Aorta (tissue), 5 donors: Measurements from ENCODE around the gene PRR14. TPM values are rescaled to one million over a fixed set of nuclear protein-coding genes. Genes with fewer than 3 reads are reported as not detected.
A peak's percentile ranks its signal among the peaks of the same experiment; 100 is the strongest.

Experiments used
- ATAC-seq: fragments of 200-7000 bp; cut with Tn5 transposase; one replicate; pipeline ENCODE4 v1.9.1; 2022; ENCODE audit warnings: moderate library complexity; ENCODE audit not compliant: low FRiP score
- DNase-seq, 2 donors: peaks; one replicate each; pipeline ENCODE4 v3.0.0-alpha.2; 2020
- H3K27ac ChIP-seq, 2 donors: one replicate each; pipeline ENCODE4 v1.5.1; 2013; ENCODE audit warnings: low read length in 2 of 2, mild to moderate bottlenecking in 2 of 2, moderate library complexity in 2 of 2, control low read depth in 1 of 2, inconsistent platforms in 1 of 2, low read depth in 1 of 2
- H3K27me3 ChIP-seq, 2 donors: one replicate each; pipeline ENCODE4 v1.6.1; 2013; ENCODE audit warnings: control low read depth in 1 of 2, low read length in 1 of 2, mild to moderate bottlenecking in 1 of 2, moderate library complexity in 1 of 2; ENCODE audit not compliant: insufficient read depth in 2 of 2, control insufficient read depth in 1 of 2
- H3K36me3 ChIP-seq, 2 donors: one replicate each; pipeline ENCODE4 v1.6.1; 2013; ENCODE audit warnings: control low read depth in 1 of 2, low read length in 1 of 2, mild to moderate bottlenecking in 1 of 2; ENCODE audit not compliant: insufficient read depth in 2 of 2, control insufficient read depth in 1 of 2
- H3K4me1 ChIP-seq, 2 donors: one replicate each; pipeline ENCODE4 v1.6.1; 2013; ENCODE audit warnings: low read length in 2 of 2, control low read depth in 1 of 2, mild to moderate bottlenecking in 1 of 2, moderate library complexity in 1 of 2; ENCODE audit not compliant: insufficient read depth in 2 of 2, control insufficient read depth in 1 of 2
- H3K4me3 ChIP-seq, 2 donors: one replicate each; pipeline ENCODE4 v1.5.1; 2013; ENCODE audit warnings: low read length in 2 of 2, control low read depth in 1 of 2, mild to moderate bottlenecking in 1 of 2
- H3K9me3 ChIP-seq: one replicate; pipeline ENCODE4 v1.6.1; 2013; ENCODE audit warnings: mild to moderate bottlenecking, low read length; ENCODE audit not compliant: control insufficient read depth
- WGBS, 2 donors: extraction: QIAGEN DNeasy Blood & Tissue Kit; methylation state at CpG; one replicate each; pipeline ENCODE4 v1.1.7; 2013; 5-methylcytosine and 5-hydroxymethylcytosine counted together
- intact Hi-C, 2 donors: fragments of 100-400 bp; cut with DNase I; formaldehyde crosslinking; loops; one replicate each; pipeline versions ENCODE4 v1.14.2 to v1.15.0; 2022
- long read RNA-seq, 2 donors: library from polyadenylated mRNA; unstranded; transcript quantifications; one replicate each; pipeline ENCODE4 v2.0.0, GENCODE V29; 2020 to 2021
- polyA plus RNA-seq, 2 donors: library from polyadenylated mRNA; stranded (reverse); fragments of 200-250 nt; gene quantifications; one replicate each; pipeline ENCODE4 v1.2.3, GENCODE V29; 2013
- total RNA-seq, 2 donors: library from RNA; stranded (reverse); fragmentation: NEBNext Ultra II Directional; extraction: Animal tissue kit (Norgen Biotek cat#: 25700); gene quantifications; one replicate each; pipeline ENCODE4 v1.2.1, GENCODE V29; 2021
- donor health status: healthy with polysubstance abuse.
- donor health status: Bipolar disorder and iron deficiency.
- donor health status: DM: no; HTN: no; CAD: no.
- donor health status: DM: no; HTN: no; CAD: no.
- donor health status: DM: yes; HTN: yes; CAD: no.

Gene PRR14
- total RNA-seq (10 to 100 TPM; 50.5 to 53.4 TPM), polyA plus RNA-seq (100 to 1,000 TPM in 1 of 2 donors, 10 to 100 TPM in 1; 28.2 to 217 TPM)
- long read RNA-seq, donor 1, partial matches to known transcripts, result 3 of 11 reads
- long read RNA-seq, donor 1, other reads (novel, unspliced or antisense), result 6 of 11 reads
- long read RNA-seq, donor 2, partial matches to known transcripts, result 2 of 4 reads
- long read RNA-seq, donor 2, other reads (novel, unspliced or antisense), result 1 of 4 reads

- intact Hi-C loops, result loop anchor here in 1 of 2 donors (1.0 to 10.0 kb wide), 4 partner anchors 8 to 276 kb away; partner anchors contain the start of genes FBRS, MYL11, SEPHS2 and TBC1D10B
- Histone ChIP-seq H3K27ac (peak within 1 kb of the TSS; percentile 58 to 88), H3K36me3 (peaks cover 0 to 6% of the 10 kb centered on the region in 2 donors), H3K4me3 (peak within 1 kb of the TSS; percentile 24 to 82), H3K9me3 (no peaks in the 10 kb centered on the region), H3K27me3 (no peaks in the 10 kb centered on the region), H3K4me1 (no peaks in the 10 kb centered on the region)
- ATAC-seq, result peak; percentile 96
- 0 to 1% methylated on average over 50 to 53 of the region's 53 CpGs for WGBS, 2 donors
- DNase-seq, result peak; percentile 100
These were observed at the start of gene PRR14 for GRCh38 chr16:30650369-30651123. PRR14 (plus strand) TSS chr16:30650960; CDS start chr16:30651646, 686 bp downstream.

GRCh38 chr16:30601966-30602365, 48.8 kb upstream of the PRR14 start:
- Histone ChIP-seq H3K9me3 (no peaks in the 10 kb centered on the region), H3K4me1 (no peaks in the 10 kb centered on the region), H3K27me3 (no peaks in the 10 kb centered on the region), H3K4me3 (no peak overlapping the region), H3K36me3 (peaks cover 5% of the 10 kb centered on the region in 2 donors), H3K27ac (no peak overlapping the region)
- DNase-seq (no peak), ATAC-seq (no peak)
- 78 to 84% methylated on average over 4 of the region's 4 CpGs for WGBS, 2 donors
- intact Hi-C loops, result no loop called here

DNA sequence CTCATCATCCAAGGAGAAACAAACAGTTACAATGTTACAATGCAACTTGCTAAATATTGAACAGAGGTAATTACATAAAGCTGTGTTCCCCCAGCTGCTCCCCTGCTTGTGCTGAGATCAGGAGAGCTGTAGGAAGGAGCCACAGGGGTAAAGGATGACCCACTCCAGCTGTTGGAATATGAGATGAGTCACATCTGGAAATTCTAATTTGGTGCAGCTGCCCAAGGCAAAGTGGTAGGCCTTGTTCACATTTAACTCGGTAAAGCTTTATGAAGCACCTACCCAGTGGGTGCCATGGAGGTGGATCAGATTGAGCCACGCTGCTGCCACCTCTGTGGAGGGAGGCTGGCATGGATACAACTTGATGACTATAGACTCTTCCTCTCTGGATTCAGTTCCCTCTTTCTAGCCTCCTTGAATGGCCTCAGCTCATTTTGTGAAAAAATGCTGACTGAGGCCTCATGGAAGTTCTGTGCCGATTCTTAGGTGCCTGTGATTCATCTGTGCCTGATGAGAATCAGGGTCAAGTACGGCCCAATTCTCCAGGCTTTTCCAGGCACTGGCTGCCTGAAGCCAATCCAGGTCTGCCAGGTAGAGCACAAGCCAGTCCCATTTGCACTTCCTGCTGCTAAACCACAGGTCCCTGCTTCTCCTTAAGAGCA, 48.0 kb upstream of the PRR14 start:
- ATAC-seq (peak; percentile 43), DNase-seq (no peak)
- no peak overlapping the region for H3K27ac ChIP-seq
- intact Hi-C loops, result no loop called here
- H3K4me1 ChIP-seq, result no peaks in the 10 kb centered on the region
- no peaks in the 10 kb centered on the region for H3K9me3 ChIP-seq
- H3K27me3 ChIP-seq, result no peaks in the 10 kb centered on the region
- 82 to 84% methylated on average over 4 of the region's 4 CpGs for WGBS, 2 donors
- H3K36me3 ChIP-seq, result peaks cover 5% of the 10 kb centered on the region in 2 donors
- H3K4me3 ChIP-seq, result no peak overlapping the region

GRCh38 chr16:30603945-30604315, 46.8 kb upstream of the PRR14 start:
- no peak for ATAC-seq
- 60 to 71% methylated on average over 7 of the region's 7 CpGs for WGBS, 2 donors
- H3K9me3 ChIP-seq, result no peaks in the 10 kb centered on the region
- H3K27me3 ChIP-seq, result no peaks in the 10 kb centered on the region
- H3K27ac ChIP-seq, result no peak overlapping the region
- H3K4me1 ChIP-seq, result no peaks in the 10 kb centered on the region
- peaks cover 5% of the 10 kb centered on the region in 2 donors for H3K36me3 ChIP-seq
- intact Hi-C loops, result no loop called here
- DNase-seq, result no peak
- H3K4me3 ChIP-seq, result no peak overlapping the region

DNA sequence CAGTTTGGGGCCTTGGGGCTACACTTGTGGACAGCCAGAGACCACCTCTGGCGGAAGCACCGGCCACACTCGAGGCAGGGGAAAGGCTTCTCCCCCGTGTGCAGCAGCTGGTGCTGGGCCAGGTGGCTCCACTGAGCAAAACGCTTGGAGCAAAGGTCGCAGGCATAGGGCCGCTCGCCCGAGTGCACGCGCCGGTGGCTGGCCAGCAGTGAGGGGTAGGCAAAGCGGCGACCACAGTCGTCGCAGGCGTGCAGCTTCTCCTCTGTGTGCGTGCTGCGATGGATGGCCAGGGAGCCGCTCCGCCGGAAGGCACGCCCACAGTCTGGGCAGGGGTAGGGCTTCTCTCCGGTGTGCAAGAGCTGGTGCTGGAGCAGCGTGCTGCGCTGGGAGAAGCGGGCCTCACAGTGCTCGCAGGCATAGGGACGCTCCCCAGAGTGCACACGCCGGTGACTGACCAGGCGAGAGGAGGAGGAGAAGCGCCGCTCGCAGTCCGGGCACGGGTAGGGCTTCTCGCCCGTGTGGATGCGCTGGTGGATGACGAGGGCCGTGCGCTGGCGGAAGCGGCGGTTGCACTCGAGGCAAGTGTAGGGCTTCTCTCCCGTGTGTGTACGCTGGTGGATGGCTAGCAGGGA, 46.3 kb upstream of the PRR14 start:
- H3K27me3 ChIP-seq, result no peaks in the 10 kb centered on the region
- no peak overlapping the region for H3K27ac ChIP-seq
- intact Hi-C loops, result no loop called here
- H3K36me3 ChIP-seq, result peaks cover 5% of the 10 kb centered on the region in 2 donors
- peak; percentile 27 for ATAC-seq
- no peaks in the 10 kb centered on the region for H3K4me1 ChIP-seq
- DNase-seq, result no peak
- no peak overlapping the region for H3K4me3 ChIP-seq
- 92% methylated on average over 48 to 49 of the region's 49 CpGs for WGBS, 2 donors
- no peaks in the 10 kb centered on the region for H3K9me3 ChIP-seq

DNA sequence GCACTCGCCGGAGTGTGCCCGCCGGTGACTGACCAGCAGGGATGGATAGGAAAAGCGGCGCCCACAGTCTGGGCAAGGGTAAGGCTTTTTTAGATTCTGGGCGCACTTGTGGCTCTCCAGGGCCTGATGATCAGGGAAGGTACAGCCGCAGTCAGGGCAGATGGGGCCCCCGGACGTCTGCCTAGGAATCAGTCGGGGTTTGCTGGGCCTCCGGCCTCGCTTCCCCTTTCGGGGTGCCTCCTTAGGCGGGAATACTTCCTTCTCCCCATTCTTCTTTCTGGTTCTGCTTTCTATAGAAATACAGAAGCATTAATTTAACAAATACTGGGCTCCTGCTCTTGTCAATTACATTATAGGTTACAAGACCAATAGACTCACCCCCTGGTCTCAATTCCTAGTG, 45.6 kb upstream of the PRR14 start:
- H3K36me3 ChIP-seq, result peaks cover 5% of the 10 kb centered on the region in 2 donors
- no peaks in the 10 kb centered on the region for H3K9me3 ChIP-seq
- 92 to 95% methylated on average over 15 of the region's 15 CpGs for WGBS, 2 donors
- DNase-seq (peak in 1 of 2 donors; percentile 63), ATAC-seq (no peak)
- no peaks in the 10 kb centered on the region for H3K4me1 ChIP-seq
- H3K27ac ChIP-seq, result no peak overlapping the region
- intact Hi-C loops, result no loop called here
- H3K4me3 ChIP-seq, result no peak overlapping the region
- H3K27me3 ChIP-seq, result no peaks in the 10 kb centered on the region

GRCh38 chr16:30606004-30606403, 44.8 kb upstream of the PRR14 start:
- no peak overlapping the region for H3K4me3 ChIP-seq
- no peaks in the 10 kb centered on the region for H3K9me3 ChIP-seq
- ATAC-seq (no peak), DNase-seq (no peak)
- peaks cover 5% of the 10 kb centered on the region in 2 donors for H3K36me3 ChIP-seq
- no peaks in the 10 kb centered on the region for H3K27me3 ChIP-seq
- intact Hi-C loops, result no loop called here
- no peaks in the 10 kb centered on the region for H3K4me1 ChIP-seq
- WGBS, 2 donors, result 95 to 96% methylated on average over 3 of the region's 3 CpGs
- H3K27ac ChIP-seq, result no peak overlapping the region

- Histone ChIP-seq H3K36me3 (peaks cover 0 to 3% of the 10 kb centered on the region in 2 donors), H3K9me3 (no peaks in the 10 kb centered on the region), H3K27me3 (no peaks in the 10 kb centered on the region), H3K4me3 (peak overlapping the region; percentile 80 to 83), H3K4me1 (no peaks in the 10 kb centered on the region), H3K27ac (peak overlapping the region; percentile 64 to 93)
- ATAC-seq (peak; percentile 83), DNase-seq (peak; percentile 71 to 90)
- intact Hi-C loops, result no loop called here
- 11% methylated on average over 40 of the region's 40 CpGs for WGBS, 2 donors
These were observed 41.5 kb upstream of the PRR14 start for GRCh38 chr16:30609002-30609925.
